Measurements from ENCODE around the gene PPP1R9A.

Gene PPP1R9A

GRCh38 chr7:94907026-94907810, at the start of gene PPP1R9A:
PPP1R9A (plus strand) TSS chr7:94907594; CDS start chr7:94910114, 2,520 bp downstream.
- peak; percentile 64 for DNase-seq (ENCODE audit: low spot score)

GRCh38 chr7:94871132-94871531, 36.3 kb upstream of the PPP1R9A start:
- DNase-seq (ENCODE audit: low spot score): no peak

- DNase-seq (ENCODE audit: low spot score): no peak
These were observed 34.2 kb upstream of the PPP1R9A start for GRCh38 chr7:94873239-94873638.

- no peak for DNase-seq (ENCODE audit: low spot score)
These were observed 33.2 kb upstream of the PPP1R9A start for GRCh38 chr7:94874036-94874785.

- no peak for DNase-seq (ENCODE audit: low spot score)
These were observed 32.2 kb upstream of the PPP1R9A start for GRCh38 chr7:94875201-94875600.

- DNase-seq (ENCODE audit: low spot score): no peak
These were observed 29.4 kb upstream of the PPP1R9A start for GRCh38 chr7:94877731-94878670.

- no peak for DNase-seq (ENCODE audit: low spot score)
These were observed 24.5 kb upstream of the PPP1R9A start for GRCh38 chr7:94882891-94883290.

GRCh38 chr7:94883616-94884015, 23.8 kb upstream of the PPP1R9A start:
- DNase-seq (ENCODE audit: low spot score): no peak

- no peak for DNase-seq (ENCODE audit: low spot score)
These were observed 18.8 kb upstream of the PPP1R9A start for GRCh38 chr7:94888551-94888950.

GRCh38 chr7:94888995-94889523, 18.3 kb upstream of the PPP1R9A start:
- no peak for DNase-seq (ENCODE audit: low spot score)

- DNase-seq (ENCODE audit: low spot score): no peak
These were observed 17.2 kb upstream of the PPP1R9A start for GRCh38 chr7:94890216-94890615.

- DNase-seq (ENCODE audit: low spot score): no peak
These were observed 13.7 kb upstream of the PPP1R9A start for GRCh38 chr7:94893661-94894060.

GRCh38 chr7:94897541-94897940, 9.9 kb upstream of the PPP1R9A start:
- DNase-seq (ENCODE audit: low spot score): no peak

- DNase-seq (ENCODE audit: low spot score): no peak
These were observed 9.1 kb upstream of the PPP1R9A start for GRCh38 chr7:94898340-94898739.

- DNase-seq (ENCODE audit: low spot score): no peak
These were observed 5.4 kb upstream of the PPP1R9A start for GRCh38 chr7:94901981-94902380.

- DNase-seq (ENCODE audit: low spot score): no peak
These were observed 3.4 kb upstream of the PPP1R9A start for GRCh38 chr7:94903971-94904370.

- DNase-seq (ENCODE audit: low spot score): no peak
These were observed 2.4 kb upstream of the PPP1R9A start for GRCh38 chr7:94904982-94905381.

- DNase-seq (ENCODE audit: low spot score): no peak
These were observed 1.1 kb upstream of the PPP1R9A start for GRCh38 chr7:94906065-94906851.

GRCh38 chr7:94907811-94908322, 473 bp downstream of the PPP1R9A start:
- DNase-seq (ENCODE audit: low spot score): peak; percentile 71

GRCh38 chr7:94908323-94909178, 1.2 kb downstream of the PPP1R9A start:
- peak; percentile 32 for DNase-seq (ENCODE audit: low spot score)
